GM12875 (cell line): ENCODE results near the gene RASGEF1B.

Experiments
- H3K4me3 ChIP-seq: one replicate; pipeline ENCODE4 v1.5.1; 2011; ENCODE audit warnings: low read depth, low read length, control low read depth
- CTCF ChIP-seq: IDR thresholded peaks from 2 replicates; pipeline ENCODE4 v1.5.1; 2011; ENCODE audit warnings: low read depth, mild to moderate bottlenecking, control low read depth, inconsistent platforms, low read length, moderate library complexity, borderline replicate concordance; ENCODE audit not compliant: insufficient read depth

The RASGEF1B gene

GRCh38 chr4:81499840-81500239 lies 28.1 kb upstream of the RASGEF1B start:
- TF ChIP-seq CTCF, result no peak
- no peak overlapping the region for H3K4me3 ChIP-seq

- TF ChIP-seq CTCF, result no peak
- no peak overlapping the region for H3K4me3 ChIP-seq
Observed at GRCh38 chr4:81498551-81499099, 26.9 kb upstream of the RASGEF1B start.

GRCh38 chr4:81498046-81498445 lies 26.3 kb upstream of the RASGEF1B start:
- no peak for TF ChIP-seq CTCF
- no peak overlapping the region for H3K4me3 ChIP-seq

- no peak overlapping the region for H3K4me3 ChIP-seq
- TF ChIP-seq CTCF, result no peak
Observed at GRCh38 chr4:81495345-81495744, 23.6 kb upstream of the RASGEF1B start.

GRCh38 chr4:81494031-81494431 lies 22.3 kb upstream of the RASGEF1B start:
- H3K4me3 ChIP-seq, result no peak overlapping the region
- TF ChIP-seq CTCF, result no peak

GRCh38 chr4:81492606-81493230 lies 21.0 kb upstream of the RASGEF1B start:
- H3K4me3 ChIP-seq, result no peak overlapping the region
- TF ChIP-seq CTCF, result no peak

GRCh38 chr4:81491943-81492342 lies 20.2 kb upstream of the RASGEF1B start:
- no peak for TF ChIP-seq CTCF

More at GRCh38 chr4:81491943-81492342, 20.2 kb upstream of the RASGEF1B start:
- H3K4me3 ChIP-seq, result no peak overlapping the region
